BJ (cell line): ENCODE results near the gene SLC16A4. TPM values are rescaled to one million over a fixed set of nuclear protein-coding genes. Genes with fewer than 3 reads are reported as not detected.
"Not testable (repeated sequence)": the region's sequence is repeated elsewhere in the genome, so short reads cannot be mapped to it uniquely, and the experiment has no call there.

ENCODE experiments used
- CTCF ChIA-PET: fragments of 350-600 bp; formaldehyde crosslinking; extraction: SDS; loops from one replicate; lab custom pipeline; 2021; ENCODE audit warnings: antibody characterized with exemption, inconsistent platforms; lab: Yijun Ruan, JAX
- POLR2A ChIA-PET: fragments of 300-600 bp; sonication (Branson Sonifier 250); formaldehyde crosslinking; extraction: SDS; loops from one replicate; lab custom pipeline; 2021; ENCODE audit warnings: antibody characterized with exemption; lab: Charles Lee
- DNase-seq: peaks from one replicate; pipeline ENCODE4 v3.0.0-alpha.2; 2011; ENCODE audit warnings: low read depth
- H3K27me3 ChIP-seq: 2 replicates; pipeline ENCODE4 v1.6.0; 2011; ENCODE audit warnings: low read length; ENCODE audit not compliant: control insufficient read depth, insufficient read depth
- H3K36me3 ChIP-seq: 2 replicates; pipeline ENCODE4 v1.5.1; 2011; ENCODE audit warnings: low read length; ENCODE audit not compliant: control insufficient read depth, insufficient read depth
- H3K4me3 ChIP-seq: 2 replicates; pipeline ENCODE4 v1.5.1; 2011; ENCODE audit warnings: low read depth, mild to moderate bottlenecking, control low read depth, low read length
- polyA plus RNA-seq: library from polyadenylated mRNA; depleted of rRNA; stranded (reverse); fragments of >200 nt; gene quantifications from 2 replicates; pipeline ENCODE4 v1.2.3, GENCODE V29; 2011
- TF ChIP-seq, protein P1 (sequence below): IDR thresholded peaks from 2 replicates; pipeline ENCODE4 v1.5.1; 2011; ENCODE audit warnings: low read depth, mild to moderate bottlenecking, control low read depth, inconsistent platforms, low read length, moderate library complexity; ENCODE audit not compliant: insufficient read depth

SLC16A4 gene
- polyA plus RNA-seq, 1 experiment = 20.8 TPM

DNA sequence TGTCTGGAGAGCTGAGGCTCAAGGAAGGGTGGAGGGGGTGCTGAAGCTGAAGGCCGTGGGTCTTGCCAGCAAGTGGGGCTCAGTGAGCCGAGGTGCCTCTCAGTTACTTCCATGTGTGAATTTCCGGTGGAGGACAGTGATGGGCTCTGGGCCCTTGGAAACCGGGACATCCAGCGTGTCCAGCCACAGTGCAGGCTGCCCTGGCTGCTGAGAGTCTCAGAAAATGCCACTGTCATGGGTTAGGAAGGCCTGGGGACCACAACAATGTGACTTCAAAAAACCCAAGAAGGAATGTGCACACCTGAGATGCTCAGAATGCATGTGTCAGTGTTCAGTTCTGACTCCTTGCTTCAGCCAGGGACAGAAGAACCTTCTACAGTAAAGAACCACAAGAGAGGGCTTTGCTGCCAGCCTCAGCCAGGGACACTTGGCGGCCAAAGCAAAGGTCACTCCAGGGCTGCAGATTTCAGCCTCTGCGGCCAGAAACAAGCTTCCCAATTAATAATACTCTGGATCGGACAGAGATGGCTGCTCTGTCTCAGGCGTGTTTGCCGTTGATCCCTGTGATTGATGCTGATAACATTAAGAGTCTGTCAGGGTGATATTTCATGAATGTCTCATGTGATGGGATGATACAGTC, 29.3 kb upstream of the SLC16A4 start:
- no peak overlapping the region for H3K4me3 ChIP-seq
- DNase-seq = no peak
- peaks cover 4% of the 10 kb centered on the region for H3K27me3 ChIP-seq
- TF ChIP-seq, protein P1, sequence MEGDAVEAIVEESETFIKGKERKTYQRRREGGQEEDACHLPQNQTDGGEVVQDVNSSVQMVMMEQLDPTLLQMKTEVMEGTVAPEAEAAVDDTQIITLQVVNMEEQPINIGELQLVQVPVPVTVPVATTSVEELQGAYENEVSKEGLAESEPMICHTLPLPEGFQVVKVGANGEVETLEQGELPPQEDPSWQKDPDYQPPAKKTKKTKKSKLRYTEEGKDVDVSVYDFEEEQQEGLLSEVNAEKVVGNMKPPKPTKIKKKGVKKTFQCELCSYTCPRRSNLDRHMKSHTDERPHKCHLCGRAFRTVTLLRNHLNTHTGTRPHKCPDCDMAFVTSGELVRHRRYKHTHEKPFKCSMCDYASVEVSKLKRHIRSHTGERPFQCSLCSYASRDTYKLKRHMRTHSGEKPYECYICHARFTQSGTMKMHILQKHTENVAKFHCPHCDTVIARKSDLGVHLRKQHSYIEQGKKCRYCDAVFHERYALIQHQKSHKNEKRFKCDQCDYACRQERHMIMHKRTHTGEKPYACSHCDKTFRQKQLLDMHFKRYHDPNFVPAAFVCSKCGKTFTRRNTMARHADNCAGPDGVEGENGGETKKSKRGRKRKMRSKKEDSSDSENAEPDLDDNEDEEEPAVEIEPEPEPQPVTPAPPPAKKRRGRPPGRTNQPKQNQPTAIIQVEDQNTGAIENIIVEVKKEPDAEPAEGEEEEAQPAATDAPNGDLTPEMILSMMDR = no peak
- no peaks in the 10 kb centered on the region for H3K36me3 ChIP-seq
- ChIA-PET POLR2A (no interaction called here), CTCF (interaction anchor here (0.5 to 3.7 kb wide), 5 partner anchors 8 to 211 kb away, joined by 3 to 23 read pairs (median 3); no protein-coding TSS in a partner anchor)

DNA sequence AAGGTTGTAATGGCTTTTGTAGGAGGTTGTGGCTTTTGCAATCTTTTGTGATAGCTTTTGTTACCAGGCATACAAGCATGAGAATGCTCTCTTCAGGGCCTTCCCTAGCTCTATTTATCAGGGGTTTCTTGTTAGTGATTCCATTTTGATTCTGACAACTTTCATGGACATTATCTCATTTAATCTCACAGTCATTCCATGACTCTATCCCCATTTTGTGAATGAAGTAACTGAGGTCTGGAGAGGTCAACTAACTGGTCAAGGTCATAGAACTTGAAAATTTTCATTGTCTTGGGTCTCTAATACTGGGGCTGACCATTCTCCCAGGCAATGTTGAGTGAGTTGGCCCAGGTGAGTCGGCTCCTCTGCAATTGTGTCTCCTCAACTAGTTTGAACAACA, 27.9 kb upstream of the SLC16A4 start:
- Histone ChIP-seq H3K36me3 (no peaks in the 10 kb centered on the region), H3K4me3 (no peak overlapping the region), H3K27me3 (peaks cover 4% of the 10 kb centered on the region)
- ChIA-PET POLR2A (no interaction called here), CTCF (interaction anchor here (12.8 kb wide), 1 partner anchor 44 kb away, joined by 296 read pairs; no protein-coding TSS in a partner anchor)
- TF ChIP-seq, protein P1 = no peak
- DNase-seq = no peak

DNA sequence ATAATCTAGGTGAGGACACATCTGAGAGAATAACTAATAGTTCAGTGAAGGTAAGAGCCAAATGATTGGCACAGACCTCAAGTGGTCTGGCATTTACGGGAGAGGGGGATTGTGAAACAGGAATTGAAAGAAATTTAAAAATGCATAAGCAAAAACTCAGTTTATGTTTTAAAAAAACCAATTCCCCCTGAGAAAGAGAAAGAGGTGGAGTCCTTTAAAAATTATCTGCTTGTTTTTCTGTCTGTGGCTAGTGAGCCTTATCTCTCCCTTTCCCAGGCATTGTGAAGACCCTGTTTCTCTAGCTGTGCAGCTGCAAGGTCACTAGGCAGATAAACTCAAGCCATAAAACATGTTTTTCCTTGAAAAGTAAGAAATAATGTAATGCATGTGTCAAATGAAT, 22.2 kb upstream of the SLC16A4 start:
- not testable (repeated sequence) for H3K4me3 ChIP-seq, H3K27me3 ChIP-seq, H3K36me3 ChIP-seq, DNase-seq
- ChIA-PET POLR2A (interaction anchor here (1.2 kb wide), 1 partner anchor 83 kb away, joined by 5 read pairs; no protein-coding TSS in a partner anchor), CTCF (interaction anchor here (0.7 to 12.8 kb wide), 29 partner anchors 9 to 210 kb away, joined by 3 to 296 read pairs (median 7); partner anchors contain the start of genes PROK1, RBM15 and SLC16A4)

DNA sequence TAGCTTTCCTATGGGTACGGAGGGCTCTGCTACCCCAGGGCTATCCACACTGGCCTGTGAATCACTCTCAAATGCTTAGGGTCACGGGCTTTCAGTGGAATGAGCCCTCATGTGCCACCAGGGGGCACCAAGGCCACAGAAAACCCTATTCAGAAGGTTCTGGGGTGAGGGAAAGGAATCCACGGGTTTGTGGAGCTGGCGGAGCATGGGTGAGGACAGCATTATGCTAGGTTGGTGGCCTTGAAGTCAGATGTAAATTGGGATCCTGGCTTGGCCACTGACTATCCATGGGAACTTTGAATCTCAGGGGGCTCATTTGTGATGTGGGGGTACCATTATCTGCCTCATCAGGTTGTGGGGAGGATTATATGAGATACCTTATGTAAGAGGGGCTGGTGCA, 21.8 kb upstream of the SLC16A4 start:
- Histone ChIP-seq H3K27me3 (peaks cover 3% of the 10 kb centered on the region; the same call in 1 of the 2 replicates), H3K4me3 (no peak overlapping the region), H3K36me3 (no peaks in the 10 kb centered on the region)
- ChIA-PET CTCF (interaction anchor here (0.7 to 12.8 kb wide), 31 partner anchors 9 to 221 kb away, joined by 3 to 296 read pairs (median 6); partner anchors contain the start of genes KCNC4, PROK1, RBM15 and SLC16A4), POLR2A (interaction anchor here (1.2 kb wide), 1 partner anchor 83 kb away, joined by 5 read pairs; no protein-coding TSS in a partner anchor)
- TF ChIP-seq, protein P1 = peak; percentile 88
- DNase-seq = no peak

DNA sequence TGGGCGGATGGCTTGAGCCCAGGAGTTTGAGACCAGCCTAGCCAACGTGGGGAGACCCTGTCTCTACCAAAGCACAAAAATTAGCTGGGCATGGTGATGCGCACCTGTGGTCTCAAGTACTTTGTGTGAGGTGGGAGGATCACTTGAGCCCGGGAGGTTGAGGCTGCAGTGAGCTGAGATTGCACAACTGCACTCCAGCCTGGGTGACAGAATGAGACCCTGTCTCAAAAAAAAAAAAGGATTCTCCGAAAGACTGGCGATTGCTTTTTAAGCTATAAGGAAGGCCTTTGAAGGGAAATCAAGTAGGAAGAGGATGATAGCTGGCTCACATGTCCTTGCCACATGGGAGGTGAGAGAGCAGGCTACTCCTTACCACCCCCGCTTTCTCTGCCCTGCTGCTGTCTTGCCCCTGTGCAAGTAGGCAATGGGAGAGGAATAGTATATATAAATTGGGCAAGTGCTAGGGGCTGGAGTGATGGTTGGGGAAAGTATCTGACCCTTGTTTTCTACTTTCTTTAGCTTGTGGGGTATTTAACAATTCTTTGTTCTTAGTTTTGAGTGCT, 20.4 kb upstream of the SLC16A4 start:
- CTCF ChIA-PET = interaction anchor here (0.6 to 12.8 kb wide), 19 partner anchors 11 to 288 kb away, joined by 3 to 296 read pairs (median 10); partner anchors contain the start of genes KCNC4, PROK1, RBM15 and SLC16A4
- TF ChIP-seq, protein P1 = no peak

More for the DNA sequence above, 20.4 kb upstream of the SLC16A4 start:
- POLR2A ChIA-PET = interaction anchor here (0.5 to 0.6 kb wide), 2 partner anchors 31 to 203 kb away, joined by 3 read pairs; no protein-coding TSS in a partner anchor
- H3K4me3 ChIP-seq = no peak overlapping the region
- H3K27me3 ChIP-seq = no peaks in the 10 kb centered on the region; the same call in 1 of the 2 replicates
- H3K36me3 ChIP-seq = no peaks in the 10 kb centered on the region
- no peak for DNase-seq
